Activated gamma-delta T cell (primary cell): ENCODE measurements around the gene TPRG1L.
"Not testable (repeated sequence)": the region's sequence is repeated elsewhere in the genome, so short reads cannot be mapped to it uniquely, and the experiment has no call there.

Experiments
- DNase-seq: peaks from one replicate; lab custom pipeline; 2025; lab: John Stamatoyannopoulos, UW
- total RNA-seq, 2 donors: gene quantifications; one replicate each; lab custom pipeline; 2026; lab: John Stamatoyannopoulos, UW

Gene TPRG1L
- 47.2 to 49.3 reads per million in 2 donors for total RNA-seq

DNA sequence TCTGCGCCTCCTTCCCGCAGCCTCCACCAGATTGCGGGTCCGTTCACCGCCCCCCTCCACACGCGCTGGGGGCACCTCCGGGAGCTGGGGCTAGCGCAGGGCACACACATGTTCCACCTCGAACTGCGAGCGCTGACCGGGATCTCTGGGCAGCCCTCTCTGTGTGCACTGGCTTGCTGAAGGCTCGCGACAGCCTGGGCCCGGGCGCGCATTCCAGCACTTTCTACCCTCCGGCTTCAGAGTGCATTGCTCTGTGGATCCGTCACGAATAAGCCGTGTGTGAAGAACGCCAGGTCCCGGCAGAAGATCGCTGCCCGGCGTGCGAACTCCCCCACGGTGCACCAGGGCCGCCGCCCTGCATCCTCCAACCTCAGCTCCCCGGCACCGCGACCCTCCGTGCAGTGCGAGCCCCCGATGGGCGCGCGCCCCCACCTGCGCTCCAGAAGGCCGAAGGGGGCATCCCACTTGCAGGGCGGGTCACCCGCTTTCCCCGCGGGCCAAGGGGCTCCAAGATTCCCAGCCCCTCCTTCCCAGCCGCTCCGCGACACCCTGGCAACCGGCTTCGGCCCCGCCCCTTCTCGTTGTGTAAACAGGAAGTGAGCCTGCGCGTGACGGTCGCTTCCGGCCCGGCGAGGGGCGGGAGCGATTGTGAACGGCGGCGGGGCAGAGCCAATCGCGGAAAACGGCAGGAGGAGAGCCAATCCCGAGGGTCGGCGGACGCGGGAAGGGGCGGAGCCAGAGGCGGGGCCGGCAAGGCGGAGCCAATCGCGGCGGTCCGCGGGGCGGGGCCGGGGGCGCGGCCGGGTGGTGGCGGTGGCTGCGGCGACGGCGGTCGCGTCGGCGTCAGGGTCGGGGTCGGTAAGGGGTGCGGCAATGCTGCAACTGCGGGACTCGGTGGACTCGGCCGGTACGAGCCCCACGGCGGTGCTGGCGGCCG is at the start of gene TPRG1L:
TSS of gene TPRG1L (plus strand) at position 816 of the 937 bp plus-strand sequence. CDS start at position 874, 58 bp downstream.
- DNase-seq = peak; percentile 98

DNA sequence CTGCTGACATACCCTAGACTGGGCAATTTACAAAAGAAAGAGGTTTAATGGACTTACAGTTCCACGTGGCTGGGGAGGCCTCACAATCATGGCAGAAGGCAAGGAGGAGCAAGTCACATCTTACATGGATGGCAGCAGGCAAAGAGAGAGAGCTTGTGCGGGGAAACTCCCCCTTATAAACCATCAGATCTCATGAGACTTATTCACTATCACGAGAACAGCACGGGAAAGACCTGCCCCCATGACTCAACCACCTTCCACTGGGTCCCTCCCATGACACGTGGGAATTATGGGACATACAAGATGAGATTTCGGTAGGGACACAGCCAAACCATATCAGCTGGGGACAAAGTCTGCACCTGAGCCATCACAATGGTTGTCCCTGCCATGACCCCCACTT is 49.3 kb upstream of the TPRG1L start:
- not testable (repeated sequence) for DNase-seq

DNA sequence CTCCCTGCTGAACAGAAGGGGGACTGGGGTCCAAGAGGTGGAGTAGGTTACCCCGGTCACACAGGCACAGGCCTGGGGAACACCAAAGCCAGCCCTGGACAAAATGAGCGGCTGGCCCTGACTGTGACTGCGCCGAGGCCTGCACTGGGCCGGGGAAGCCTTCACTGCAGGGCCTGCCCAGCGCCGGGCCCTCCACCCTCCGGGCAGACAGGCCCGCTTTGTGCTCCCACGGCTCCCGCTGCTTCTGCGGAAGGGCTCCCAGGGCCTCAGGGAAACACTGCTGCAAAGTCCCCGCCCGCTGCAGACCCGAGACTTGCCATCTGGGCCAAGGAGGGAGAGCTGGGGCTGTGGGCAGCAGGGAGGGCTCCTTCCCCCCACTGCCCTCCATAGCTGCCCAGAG is 48.8 kb upstream of the TPRG1L start:
- no peak for DNase-seq

- DNase-seq = no peak
These were observed 47.5 kb upstream of the TPRG1L start for GRCh38 chr1:3577300-3577699.

DNA sequence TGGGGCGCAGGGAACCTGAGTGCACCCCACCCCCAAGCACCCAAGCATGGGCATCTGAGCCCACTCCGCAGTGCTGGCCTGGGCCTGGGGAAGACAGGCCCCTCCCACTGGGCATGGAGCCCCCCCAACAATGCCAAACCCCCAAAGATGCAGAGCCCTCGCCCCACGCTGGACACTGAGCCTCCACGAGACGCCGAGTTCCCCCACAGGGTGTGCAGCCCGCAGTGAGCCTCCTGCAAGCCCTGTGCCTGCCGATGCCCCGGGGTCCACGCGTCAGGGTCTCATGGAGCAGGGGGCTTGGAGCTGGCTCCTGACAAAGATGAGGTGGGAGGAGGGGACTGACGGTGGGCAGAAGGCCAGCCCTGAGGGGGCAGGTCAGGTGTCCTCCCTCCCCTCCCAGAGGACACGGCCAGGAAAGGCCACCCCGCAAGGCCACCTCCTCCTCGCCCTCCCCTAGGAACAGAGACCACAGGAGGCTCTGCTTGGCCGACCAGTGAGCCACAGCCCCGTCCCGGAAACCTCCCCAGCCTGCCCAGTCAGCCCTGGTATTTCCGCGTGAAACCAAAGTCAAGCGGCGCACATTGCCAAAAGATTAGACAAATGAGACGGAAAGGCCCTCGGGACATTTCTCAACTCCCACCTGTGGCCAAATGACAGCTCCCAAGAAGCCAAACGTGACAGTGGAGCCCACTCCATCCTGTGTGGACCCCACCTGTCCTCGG is 46.9 kb upstream of the TPRG1L start:
- no peak for DNase-seq

GRCh38 chr1:3578433-3578805 is 46.4 kb upstream of the TPRG1L start:
- DNase-seq = no peak

GRCh38 chr1:3578906-3579305 is 45.9 kb upstream of the TPRG1L start:
- no peak for DNase-seq

DNA sequence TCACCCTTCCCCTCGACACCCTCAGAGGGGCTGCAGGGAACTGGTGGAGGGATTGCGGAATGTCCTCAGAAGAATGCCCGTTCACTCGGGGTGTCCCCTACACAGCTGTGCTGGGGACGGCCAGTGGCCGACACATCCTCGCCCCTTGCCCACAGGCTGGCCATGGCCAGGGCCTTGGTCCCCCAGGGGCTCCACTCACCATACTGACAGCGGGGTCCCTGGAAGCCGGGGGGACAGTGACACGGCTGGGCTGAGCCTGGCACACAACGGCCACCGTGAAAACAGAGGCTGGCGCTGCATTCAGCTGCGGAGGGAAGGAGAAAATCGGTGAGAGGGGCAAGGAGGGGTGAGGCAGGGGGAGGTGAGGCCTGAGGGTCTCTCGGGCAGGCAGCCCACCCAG is 45.2 kb upstream of the TPRG1L start:
- DNase-seq = no peak

- no peak for DNase-seq
These were observed 44.6 kb upstream of the TPRG1L start for GRCh38 chr1:3580231-3580630.

DNA sequence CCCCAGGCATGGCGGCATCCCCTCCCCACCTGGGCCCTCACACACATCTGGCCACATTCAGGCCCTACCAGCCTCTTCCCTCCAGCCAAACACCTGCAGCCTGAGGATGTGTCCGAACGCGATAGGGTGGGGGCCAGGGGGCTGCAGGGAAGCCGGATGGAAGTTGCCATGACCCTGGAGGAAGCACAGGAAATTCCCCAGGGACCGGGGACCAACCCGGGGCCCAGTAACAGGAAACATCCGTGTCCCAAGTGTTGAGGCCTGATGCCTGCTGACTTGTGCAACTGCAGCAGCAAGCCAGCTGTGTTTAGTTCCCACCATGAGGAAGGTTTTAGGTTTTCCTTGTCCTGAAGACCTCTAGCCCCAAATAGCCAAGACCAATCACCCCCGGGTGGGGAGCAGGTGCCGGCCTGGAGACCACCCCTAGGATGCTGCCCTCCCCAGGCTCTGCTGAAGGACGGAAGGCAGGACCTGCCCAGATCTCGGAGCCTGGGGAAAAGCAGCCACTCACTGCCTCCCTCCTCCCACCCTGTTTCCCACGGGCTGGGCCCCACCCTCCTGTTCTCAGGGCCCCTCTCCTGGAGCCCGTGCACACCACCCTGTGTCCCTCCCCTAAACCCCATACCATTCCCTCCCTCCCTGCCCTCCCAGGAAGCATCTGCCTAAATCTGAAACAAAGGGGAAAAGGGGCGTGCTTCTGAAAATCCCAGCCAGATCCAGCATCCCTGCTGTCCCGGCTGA is 43.3 kb upstream of the TPRG1L start:
- no peak for DNase-seq

DNA sequence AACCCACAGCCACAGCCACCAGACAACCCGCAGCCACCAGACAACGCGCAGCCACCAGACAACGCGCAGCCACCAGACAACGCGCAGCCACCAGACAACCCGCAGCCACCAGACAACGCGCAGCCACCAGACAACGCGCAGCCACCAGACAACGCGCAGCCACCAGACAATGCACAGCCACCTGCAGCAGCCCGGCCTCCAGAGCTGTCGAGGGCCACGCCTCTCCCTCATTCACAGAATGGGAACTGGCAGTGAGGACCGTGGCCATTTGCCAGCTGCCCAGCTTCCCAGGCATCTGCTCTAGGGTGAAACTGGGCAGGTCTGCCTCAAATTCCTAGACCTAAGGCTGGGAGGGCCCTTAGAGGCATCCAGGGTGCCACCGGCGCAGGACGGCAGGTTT is 41.1 kb upstream of the TPRG1L start:
- not testable (repeated sequence) for DNase-seq

GRCh38 chr1:3584915-3585314 is 39.9 kb upstream of the TPRG1L start:
- DNase-seq = no peak

GRCh38 chr1:3585353-3585868 is 39.4 kb upstream of the TPRG1L start:
- DNase-seq = not testable (repeated sequence)

GRCh38 chr1:3585940-3586568 is 38.8 kb upstream of the TPRG1L start:
- DNase-seq = no peak

GRCh38 chr1:3586986-3587759 is 37.6 kb upstream of the TPRG1L start:
- no peak for DNase-seq

DNA sequence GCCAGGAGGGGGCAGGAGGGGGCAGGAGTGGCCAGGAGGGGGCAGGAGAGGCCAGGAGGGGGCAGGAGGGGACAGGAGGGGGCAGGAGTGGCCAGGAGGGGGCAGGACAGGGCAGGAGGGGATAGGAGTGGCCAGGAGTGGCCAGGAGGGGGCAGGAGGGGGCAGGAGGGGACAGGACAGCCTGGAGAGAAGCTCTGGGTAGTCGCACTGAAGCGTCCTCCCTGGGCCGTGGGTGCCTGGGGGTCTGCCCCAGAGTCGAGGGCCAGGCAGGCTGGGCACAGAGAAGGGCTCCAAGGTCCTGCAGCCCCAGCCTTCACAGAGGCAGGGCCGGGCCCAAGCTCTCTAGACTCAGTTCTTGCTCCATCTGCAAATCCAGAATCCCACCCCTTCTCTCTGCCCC is 36.4 kb upstream of the TPRG1L start:
- no peak for DNase-seq

DNA sequence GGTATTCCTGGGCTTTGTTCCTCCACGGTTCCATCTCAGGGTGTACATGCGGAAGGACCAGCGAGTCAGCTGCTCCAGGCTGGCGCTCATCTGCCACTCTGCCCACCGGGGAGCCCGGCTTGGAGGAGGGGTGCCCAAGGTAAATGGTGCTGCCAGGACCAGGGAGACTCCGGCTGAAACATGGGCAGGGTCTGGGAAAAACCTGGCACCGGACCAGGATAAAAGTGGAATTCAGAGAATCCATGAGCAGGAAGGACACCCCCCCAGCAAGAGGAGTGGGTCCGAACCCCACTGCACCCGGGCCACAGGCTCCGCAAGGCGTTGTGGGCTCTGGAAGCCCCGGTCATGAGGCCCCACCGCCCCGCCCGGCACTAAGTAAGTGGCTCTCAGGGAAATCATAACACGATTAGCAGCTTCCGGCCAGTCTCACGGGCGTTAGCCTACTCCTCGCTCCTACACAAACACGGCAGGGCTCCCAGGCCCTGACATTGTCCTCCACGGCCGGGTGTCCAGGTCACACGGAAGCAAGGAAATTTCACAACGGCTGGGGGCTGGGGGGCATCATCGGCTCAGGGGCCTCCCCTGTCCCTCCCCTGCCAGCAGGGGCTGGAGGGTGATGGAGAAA is 34.6 kb upstream of the TPRG1L start:
- DNase-seq = no peak

DNA sequence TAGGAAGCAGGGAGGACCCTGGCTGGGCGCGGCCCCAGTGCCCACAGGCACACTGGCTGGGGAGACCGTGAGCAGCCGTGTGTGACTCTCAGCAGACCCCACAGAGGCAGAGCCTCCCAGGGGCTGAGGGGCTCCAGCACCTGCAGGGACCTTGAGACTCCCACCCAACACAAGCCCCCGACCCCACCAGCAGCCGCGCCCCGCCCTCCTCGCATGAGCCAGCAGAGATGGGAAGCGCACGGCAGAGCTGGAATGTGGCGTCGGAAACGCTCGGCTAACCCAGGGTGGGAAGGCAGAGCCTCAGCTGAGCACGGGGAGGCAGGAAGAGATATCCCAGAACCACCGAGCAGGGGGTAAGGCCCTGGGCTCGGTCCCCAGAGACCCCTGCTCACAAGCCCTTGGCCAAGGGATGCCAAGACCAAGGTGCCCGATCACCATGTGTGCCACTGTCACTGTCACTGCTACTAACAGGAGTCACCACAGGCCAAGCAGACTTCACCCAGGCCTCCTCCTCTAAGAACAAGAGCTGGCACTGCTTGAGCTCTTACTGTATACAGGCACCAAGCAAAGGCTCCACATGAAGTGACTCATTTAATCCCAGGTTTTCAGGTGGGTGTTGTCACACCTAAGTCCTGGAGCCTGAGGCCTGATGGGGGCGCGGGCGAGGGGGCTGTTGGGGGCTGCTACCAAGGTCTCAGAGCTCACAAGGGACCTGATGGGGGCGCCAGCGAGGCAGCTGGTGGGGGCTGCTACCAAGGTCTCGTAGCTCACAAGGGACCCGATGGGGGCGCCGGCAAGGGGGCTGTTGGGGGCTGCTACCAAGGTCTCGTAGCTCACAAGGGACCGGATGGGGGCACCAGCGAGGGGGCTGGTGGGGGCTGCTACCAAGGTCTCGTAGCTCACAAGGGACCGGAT is 33.6 kb upstream of the TPRG1L start:
- DNase-seq = no peak

- no peak for DNase-seq
These were observed 31.5 kb upstream of the TPRG1L start for GRCh38 chr1:3593334-3593733.
